SK-N-SH (cell line): Measurements from ENCODE around the gene KCNQ4. TPM values are rescaled to one million over a fixed set of nuclear protein-coding genes. Genes with fewer than 3 reads are reported as not detected.

Source experiments
- CTCF ChIA-PET: fragments of 300-600, 350-600 bp; formaldehyde crosslinking; extraction: SDS; loops from one replicate; lab custom pipeline; 2021; lab: Yijun Ruan, JAX
- POLR2A ChIA-PET: fragments of 350-600 bp; sonication (Branson Sonifier 250); formaldehyde crosslinking; extraction: SDS; loops from one replicate; lab custom pipeline; 2020; ENCODE audit warnings: antibody characterized with exemption, inconsistent platforms; lab: Yijun Ruan, JAX
- DNase-seq: peaks from one replicate; pipeline ENCODE4 v3.0.0; 2012
- H2AFZ ChIP-seq: fragments of 200-600 bp; sonication (generic); 2 replicates; pipeline ENCODE4 v1.8.1; 2016; ENCODE audit warnings: antibody characterized with exemption, mild to moderate bottlenecking, low read depth
- H3F3A ChIP-seq: fragments of 200-600 bp; sonication (generic); replicated peaks from 2 replicates; pipeline ENCODE3; 2016; ENCODE audit warnings: antibody characterized with exemption, mild to moderate bottlenecking; ENCODE audit not compliant: insufficient read depth
- H3K27ac ChIP-seq, 2 experiments: fragments of 200-500 bp in 1 of 2; fragments of 200-600 bp in 1 of 2; sonication (Bioruptor generic) in 1 of 2; sonication (generic), shearing (Covaris generic) in 1 of 2; 2 replicates each; pipeline versions ENCODE4 v1.5.1 to v1.6.1; 2014 to 2016; ENCODE audit warnings: low read depth in 2 of 2, inconsistent platforms in 1 of 2, low read length in 1 of 2, mild to moderate bottlenecking in 1 of 2, mixed read lengths in 1 of 2
- H3K27me3 ChIP-seq: fragments of 200-600 bp; sonication (generic), shearing (Covaris generic); 2 replicates; pipeline ENCODE4 v1.6.1; 2016; ENCODE audit warnings: mixed run types; ENCODE audit not compliant: insufficient read depth
- H3K36me3 ChIP-seq, 2 experiments: fragments of 200-500 bp in 1 of 2; fragments of 200-600 bp in 1 of 2; sonication (Bioruptor generic) in 1 of 2; sonication (generic) in 1 of 2; replicated peaks in 1 of 2; 2 replicates each; pipeline versions ENCODE3 to v1.5.1; 2014 to 2016; ENCODE audit warnings: low read length in 1 of 2, mild to moderate bottlenecking in 1 of 2; ENCODE audit not compliant: insufficient read depth in 2 of 2, control insufficient read depth in 1 of 2
- H3K4me1 ChIP-seq, 2 experiments: fragments of 200-500 bp in 1 of 2; fragments of 200-600 bp in 1 of 2; sonication (Bioruptor generic) in 1 of 2; sonication (generic), shearing (Covaris generic) in 1 of 2; 2 replicates each; pipeline versions ENCODE4 v1.5.1 to v1.6.1; 2014 to 2016; ENCODE audit warnings: low read depth in 1 of 2, low read length in 1 of 2, mixed run types in 1 of 2; ENCODE audit not compliant: insufficient read depth in 2 of 2, control insufficient read depth in 1 of 2
- H3K4me2 ChIP-seq: fragments of 200-600 bp; sonication (generic), shearing (Covaris generic); 2 replicates; pipeline ENCODE4 v1.6.1; 2017; ENCODE audit warnings: mixed run types
- H3K4me3 ChIP-seq, 2 experiments: fragments of 200-500 bp in 1 of 2; fragments of 200-600 bp in 1 of 2; sonication (Bioruptor generic) in 1 of 2; sonication (generic), shearing (Covaris generic) in 1 of 2; 2 replicates each; pipeline versions ENCODE4 v1.5.1 to v1.8.1; 2014 to 2016; ENCODE audit warnings: low read depth in 2 of 2, inconsistent platforms in 1 of 2, low read length in 1 of 2, mild to moderate bottlenecking in 1 of 2, mixed read lengths in 1 of 2, moderate library complexity in 1 of 2
- H3K79me2 ChIP-seq: fragments of 200-600 bp; sonication (generic); 2 replicates; pipeline ENCODE4 v1.8.1; 2017; ENCODE audit warnings: mild to moderate bottlenecking; ENCODE audit not compliant: insufficient read depth
- H3K9ac ChIP-seq: fragments of 200-600 bp; sonication (generic); 2 replicates; pipeline ENCODE4 v1.6.1; 2017; ENCODE audit warnings: mixed run types
- H3K9me2 ChIP-seq: fragments of 200-600 bp; sonication (generic); 2 replicates; pipeline ENCODE4 v1.6.1; 2017; ENCODE audit warnings: mixed run types
- H3K9me3 ChIP-seq: fragments of 200-600 bp; sonication (generic); 2 replicates; pipeline ENCODE4 v1.6.1; 2017; ENCODE audit warnings: mixed run types, mild to moderate bottlenecking, moderate library complexity
- H4K20me1 ChIP-seq: fragments of 200-600 bp; sonication (generic); 2 replicates; pipeline ENCODE4 v1.6.1; 2017; ENCODE audit warnings: mild to moderate bottlenecking, mixed run types; ENCODE audit not compliant: insufficient read depth
- CHD2 ChIP-seq: fragments of 150-350 bp; IDR thresholded peaks from 2 replicates; pipeline ENCODE4 v1.6.1; 2018; ENCODE audit warnings: low read length; ENCODE audit not compliant: partially characterized antibody
- ELF1 ChIP-seq: IDR thresholded peaks from 2 replicates; pipeline ENCODE4 v1.4.0; 2012
- EP300 ChIP-seq, 2 experiments: IDR thresholded peaks; 2 replicates each; pipeline versions ENCODE4 v1.4.0 to v1.6.1; 2012; ENCODE audit warnings: borderline replicate concordance in 1 of 2, low read depth in 1 of 2, low read length in 1 of 2
- EZH2phosphoT487 ChIP-seq: fragments of 200-600 bp; sonication (generic); IDR thresholded peaks from 2 replicates; pipeline ENCODE4 v1.6.1; 2017; ENCODE audit warnings: low read depth, mixed run types, mild to moderate bottlenecking, antibody characterized with exemption, moderate library complexity, borderline replicate concordance
- FOSL2 ChIP-seq: IDR thresholded peaks from 2 replicates; pipeline ENCODE4 v1.4.0; 2012; ENCODE audit warnings: low read depth, mild to moderate bottlenecking, moderate library complexity, borderline replicate concordance
- FOXM1 ChIP-seq: IDR thresholded peaks from 2 replicates; pipeline ENCODE4 v1.4.0; 2012; ENCODE audit warnings: low read depth, mild to moderate bottlenecking
- GATA2 ChIP-seq: sonication (generic); formaldehyde crosslinking; IDR thresholded peaks from 2 replicates; pipeline ENCODE4 v1.5.0; 2020; ENCODE audit warnings: mild to moderate bottlenecking, missing genetic modification reagents
- IRF3 ChIP-seq: fragments of 150-350 bp; IDR thresholded peaks from 2 replicates; pipeline ENCODE4 v1.6.1; 2016; ENCODE audit warnings: mild to moderate bottlenecking, low read depth, low read length
- MXI1 ChIP-seq: IDR thresholded peaks from 2 replicates; pipeline ENCODE4 v1.6.1; 2012; ENCODE audit warnings: mild to moderate bottlenecking, low read depth, low read length, improper control_type of control experiment
- POLR2AphosphoS5 ChIP-seq: IDR thresholded peaks from 2 replicates; pipeline ENCODE4 v1.6.1; 2012; ENCODE audit warnings: low read depth, low read length
- RAD21 ChIP-seq: IDR thresholded peaks from 2 replicates; pipeline ENCODE4 v1.6.1; 2012; ENCODE audit warnings: mild to moderate bottlenecking, low read length
- RCOR1 ChIP-seq: fragments of 150-350 bp; IDR thresholded peaks from 2 replicates; pipeline ENCODE4 v1.6.1; 2017; ENCODE audit warnings: antibody characterized with exemption, low read length
- SMC3 ChIP-seq: IDR thresholded peaks from 2 replicates; pipeline ENCODE4 v1.6.1; 2012; ENCODE audit warnings: low read depth, low read length, improper control_type of control experiment
- WGBS: methylation state at CpG from one replicate; pipeline ENCODE4 v1.1.6; 2017; ENCODE audit warnings: low lambda C conversion rate; 5-methylcytosine and 5-hydroxymethylcytosine counted together
- polyA plus RNA-seq, 3 experiments: library from polyadenylated mRNA; depleted of rRNA; stranded (reverse); fragments of >200 nt; gene quantifications; 2 replicates each; pipeline ENCODE4 v1.2.3, GENCODE V29; 2012
- TF ChIP-seq, protein P1 (sequence below): IDR thresholded peaks from 2 replicates; pipeline ENCODE4; 2012

Gene KCNQ4
- polyA plus RNA-seq, 1 of the 3 experiments (the other 2 are of a cell fraction) = 0.15 TPM

- CTCF ChIA-PET = interaction anchor here (1.0 to 2.9 kb wide), 8 partner anchors 9 to 196 kb away, joined by 3 to 31 read pairs (median 5); no protein-coding TSS in a partner anchor
- Histone ChIP-seq H3K9me2 (no peaks in the 10 kb centered on the region), H4K20me1 (no peaks in the 10 kb centered on the region), H3K79me2 (no peaks in the 10 kb centered on the region), H2AFZ (no peak overlapping the region), H3K9me3 (no peaks in the 10 kb centered on the region), H3K4me3 (no peak overlapping the region), H3K27me3 (no peaks in the 10 kb centered on the region), H3K4me2 (no peak overlapping the region), H3F3A (no peaks in the 10 kb centered on the region), H3K4me1 (peaks cover 0 to 13% of the 10 kb centered on the region in 2 experiments; a peak in 2 of 4 replicates), H3K36me3 (peaks cover 34 to 80% of the 10 kb centered on the region in 2 experiments), H3K9ac (no peak overlapping the region), H3K27ac (no peak overlapping the region; a peak in 1 of 4 replicates)
- TF ChIP-seq, protein P1, sequence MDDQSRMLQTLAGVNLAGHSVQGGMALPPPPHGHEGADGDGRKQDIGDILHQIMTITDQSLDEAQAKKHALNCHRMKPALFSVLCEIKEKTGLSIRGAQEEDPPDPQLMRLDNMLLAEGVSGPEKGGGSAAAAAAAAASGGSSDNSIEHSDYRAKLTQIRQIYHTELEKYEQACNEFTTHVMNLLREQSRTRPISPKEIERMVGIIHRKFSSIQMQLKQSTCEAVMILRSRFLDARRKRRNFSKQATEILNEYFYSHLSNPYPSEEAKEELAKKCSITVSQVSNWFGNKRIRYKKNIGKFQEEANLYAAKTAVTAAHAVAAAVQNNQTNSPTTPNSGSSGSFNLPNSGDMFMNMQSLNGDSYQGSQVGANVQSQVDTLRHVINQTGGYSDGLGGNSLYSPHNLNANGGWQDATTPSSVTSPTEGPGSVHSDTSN = no peak
- no peak for TF ChIP-seq ELF1
- TF ChIP-seq CHD2 = no peak
- TF ChIP-seq POLR2AphosphoS5 = no peak
- no peak for TF ChIP-seq GATA2
- TF ChIP-seq EP300 (IDR thresholded peaks at IDR 0.05; ENCODE audit: borderline replicate concordance in 1 of 2, low read depth in 1 of 2, low read length in 1 of 2) = no peak
- TF ChIP-seq SMC3 = no peak
- TF ChIP-seq RAD21 = no peak
- 93% methylated on average over 2 of the region's 2 CpGs for WGBS
- no peak for DNase-seq
- POLR2A ChIA-PET = interaction anchor here (1.1 kb wide), 1 partner anchor 9 kb away, joined by 4 read pairs; no protein-coding TSS in a partner anchor
Observed at GRCh38 chr1:40764981-40765380, 18.6 kb upstream of the KCNQ4 start.

DNA sequence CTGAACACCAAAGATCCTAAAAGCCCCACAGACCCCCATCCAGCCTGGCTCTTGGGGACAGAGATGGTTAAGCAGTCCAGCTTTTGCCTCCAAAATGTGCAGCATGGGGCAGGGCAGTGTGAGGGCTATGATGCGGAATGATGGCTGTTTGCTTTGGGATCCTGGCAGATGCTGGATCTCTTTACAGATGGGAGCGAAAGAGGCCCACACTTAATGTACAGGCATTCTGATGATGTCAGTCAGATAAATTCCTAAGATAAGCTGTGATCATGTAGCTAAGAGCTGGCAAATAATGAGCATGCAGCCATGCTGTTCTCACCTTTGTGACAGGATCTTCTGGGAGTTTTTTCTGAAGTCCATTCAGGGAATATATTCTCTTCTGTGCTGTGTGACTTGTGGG is 17.6 kb upstream of the KCNQ4 start:
- no peak overlapping the region for H3K4me3 ChIP-seq
- H3K27me3 ChIP-seq = no peaks in the 10 kb centered on the region
- H3F3A ChIP-seq = no peaks in the 10 kb centered on the region
- H3K27ac ChIP-seq = peak overlapping the region in 1 of 2 experiments; percentile 25; a peak in 1 of 4 replicates
- POLR2A ChIA-PET = no interaction called here
- WGBS = 100% methylated on average over 1 of the region's 2 CpGs
- peak; percentile 53 for DNase-seq
- H3K4me2 ChIP-seq = no peak overlapping the region
- H3K9me3 ChIP-seq = no peaks in the 10 kb centered on the region
- CTCF ChIA-PET = interaction anchor here (0.9 to 2.9 kb wide), 8 partner anchors 9 to 184 kb away, joined by 3 to 31 read pairs (median 6); no protein-coding TSS in a partner anchor
- H3K4me1 ChIP-seq = peaks cover 0 to 13% of the 10 kb centered on the region in 2 experiments; a peak in 2 of 4 replicates
- peaks cover 29 to 83% of the 10 kb centered on the region in 2 experiments for H3K36me3 ChIP-seq
- no peak overlapping the region for H3K9ac ChIP-seq
- H2AFZ ChIP-seq = no peak overlapping the region
- TF ChIP-seq, protein P1 = no peak
- TF ChIP-seq RCOR1 = 0 out of 2 replicates have a peak, but pooled peaks have one; percentile 20
- no peaks in the 10 kb centered on the region for H4K20me1 ChIP-seq
- H3K79me2 ChIP-seq = no peaks in the 10 kb centered on the region
- H3K9me2 ChIP-seq = no peaks in the 10 kb centered on the region

- Histone ChIP-seq H3K27me3 (no peaks in the 10 kb centered on the region), H3K79me2 (no peaks in the 10 kb centered on the region), H3K4me2 (no peak overlapping the region), H3K9me2 (no peaks in the 10 kb centered on the region), H3K4me3 (no peak overlapping the region), H3K9ac (no peak overlapping the region), H3K4me1 (peaks cover 0 to 13% of the 10 kb centered on the region in 2 experiments; a peak in 2 of 4 replicates), H3K9me3 (no peaks in the 10 kb centered on the region), H4K20me1 (no peaks in the 10 kb centered on the region), H2AFZ (no peak overlapping the region)
- WGBS = 95% methylated on average over 3 of the region's 4 CpGs
- no peak for DNase-seq
- TF ChIP-seq FOXM1 (no peak), FOSL2 (no peak), EZH2phosphoT487 (no peak), MXI1 (no peak), GATA2 (no peak), IRF3 (no peak)
- TF ChIP-seq, protein P1 = no peak
- TF ChIP-seq, all 33 proteins: peak for 0
- H3K36me3 ChIP-seq = peaks cover 27 to 83% of the 10 kb centered on the region in 2 experiments
- H3F3A ChIP-seq = no peaks in the 10 kb centered on the region
- POLR2A ChIA-PET = no interaction called here
- H3K27ac ChIP-seq = no peak overlapping the region
- CTCF ChIA-PET = interaction anchor here (0.9 to 2.9 kb wide), 4 partner anchors 8 to 184 kb away, joined by 4 to 31 read pairs (median 6); no protein-coding TSS in a partner anchor
Observed at GRCh38 chr1:40766560-40766959, 17.0 kb upstream of the KCNQ4 start.
